Measurements from ENCODE around the gene ING2.

ING2 gene

DNA sequence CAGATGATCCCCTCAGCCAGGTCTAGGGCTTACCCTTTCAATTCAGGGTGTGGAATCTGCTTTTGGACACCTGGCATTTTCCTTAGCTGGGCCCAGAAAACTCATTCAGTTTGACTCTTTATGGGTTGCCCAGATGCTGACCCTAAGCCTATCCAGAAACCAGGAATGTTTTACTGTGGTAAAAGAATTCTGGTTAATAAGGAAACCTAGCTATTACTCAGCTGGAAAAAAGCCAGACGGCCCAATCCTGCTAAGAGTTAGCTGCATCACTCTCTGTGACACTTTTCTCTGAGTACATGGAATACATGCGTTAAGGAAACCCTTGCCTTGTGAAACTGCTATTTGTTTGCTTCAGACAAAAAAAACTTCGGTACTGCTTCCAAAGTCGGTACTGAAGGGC, 28.0 kb downstream of the ING2 start:
- ChIA-PET POLR2A (no interaction called here), CTCF (no interaction called here)
- DNase-seq = no peak
- no peak overlapping the region for H3K27ac ChIP-seq (ENCODE audit: insufficient read depth in 1 of 2, low read depth in 1 of 2, low read length in 2 of 2, poor library complexity in 1 of 2, severe bottlenecking in 2 of 2)
- H3K4me1 ChIP-seq (ENCODE audit: control extremely low read depth in 1 of 4, control insufficient read depth in 4 of 4, insufficient read depth in 4 of 4, low read length in 3 of 4) = no peaks in the 10 kb centered on the region
- H3K36me3 ChIP-seq (ENCODE audit: control insufficient read depth in 4 of 4, insufficient read depth in 4 of 4, low read length in 3 of 4) = no peaks in the 10 kb centered on the region
- no peak overlapping the region for H3K4me3 ChIP-seq (ENCODE audit: control insufficient read depth in 1 of 7, extremely low read depth in 1 of 7, insufficient read depth in 4 of 7, low read depth in 2 of 7, low read length in 6 of 7)
- peaks cover 0 to 5% (median 0%) of the 10 kb centered on the region in 5 experiments for H3K27me3 ChIP-seq (replicated peaks in 2 of 5; ENCODE audit: control insufficient read depth in 4 of 5, insufficient read depth in 5 of 5, low read length in 4 of 5)
- WGBS (ENCODE audit: insufficient coverage) = 88% methylated on average over 4 of the region's 4 CpGs
- H3K9me3 ChIP-seq (ENCODE audit: control extremely low read depth in 1 of 5, control insufficient read depth in 4 of 5, insufficient read depth in 2 of 5, low read depth in 1 of 5, low read length in 4 of 5) = no peaks in the 10 kb centered on the region

DNA sequence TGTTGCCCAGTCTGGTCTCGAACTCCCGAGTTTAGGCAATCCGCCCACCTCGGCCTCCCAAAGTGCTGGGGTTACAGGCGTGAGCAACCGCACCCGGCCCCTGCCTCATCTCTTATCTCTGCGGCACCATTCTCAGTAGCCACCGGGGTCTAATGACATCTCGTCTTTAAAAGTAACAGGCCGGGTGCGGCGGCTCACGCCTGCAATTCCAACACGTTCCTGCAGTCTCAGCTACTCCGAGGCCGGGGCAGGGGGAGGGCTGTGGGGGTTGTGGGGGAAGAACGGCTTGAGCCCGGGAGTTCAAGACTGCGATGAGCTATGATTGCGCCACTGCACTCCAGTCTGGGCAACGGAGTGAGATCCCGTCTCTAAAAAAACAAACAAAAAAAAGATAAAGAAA, 28.8 kb downstream of the ING2 start:
- 73% methylated on average over 6 of the region's 23 CpGs for WGBS (ENCODE audit: insufficient coverage)
- CTCF ChIA-PET = no interaction called here
- no peaks in the 10 kb centered on the region for H3K36me3 ChIP-seq (ENCODE audit: control insufficient read depth in 4 of 4, insufficient read depth in 4 of 4, low read length in 3 of 4)

DNA sequence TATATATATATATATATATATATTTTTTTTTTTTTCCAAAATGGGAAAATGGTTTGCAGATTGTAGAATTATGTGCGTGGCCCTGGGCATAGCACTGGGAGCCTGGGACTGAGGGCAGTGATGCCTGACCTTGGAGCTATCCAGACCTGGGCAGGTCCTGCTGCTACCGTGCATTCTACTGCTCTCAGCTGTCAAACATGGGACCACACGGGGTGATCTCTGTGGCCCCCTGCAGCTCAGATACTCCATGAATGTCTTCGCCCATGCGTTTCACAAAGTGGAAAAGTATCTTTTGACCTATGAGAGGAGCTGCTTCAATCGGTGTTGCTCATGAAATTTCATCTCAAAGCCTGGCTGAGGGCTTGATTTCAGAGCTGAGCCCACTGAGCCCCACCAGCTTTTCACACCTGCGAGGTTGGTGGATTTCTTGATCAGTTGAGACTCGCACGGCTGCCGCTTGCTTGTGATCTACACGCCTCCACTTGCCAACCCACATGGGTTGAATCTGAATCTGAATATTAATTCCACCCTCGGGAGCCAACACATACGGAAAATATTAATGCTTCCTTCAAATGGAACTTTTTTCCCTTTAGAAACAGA, 35.7 kb downstream of the ING2 start:
- Histone ChIP-seq H3K27me3 (replicated peaks in 2 of 5; ENCODE audit: control insufficient read depth in 4 of 5, insufficient read depth in 5 of 5, low read length in 4 of 5) (peaks cover 0 to 3% (median 0%) of the 10 kb centered on the region in 5 experiments), H3K36me3 (ENCODE audit: control insufficient read depth in 4 of 4, insufficient read depth in 4 of 4, low read length in 3 of 4) (no peaks in the 10 kb centered on the region), H3K9me3 (ENCODE audit: control extremely low read depth in 1 of 5, control insufficient read depth in 4 of 5, insufficient read depth in 2 of 5, low read depth in 1 of 5, low read length in 4 of 5) (peaks cover 0 to 4% (median 2%) of the 10 kb centered on the region in 5 experiments), H3K27ac (ENCODE audit: insufficient read depth in 1 of 2, low read depth in 1 of 2, low read length in 2 of 2, poor library complexity in 1 of 2, severe bottlenecking in 2 of 2) (no peak overlapping the region), H3K4me3 (ENCODE audit: control insufficient read depth in 1 of 7, extremely low read depth in 1 of 7, insufficient read depth in 4 of 7, low read depth in 2 of 7, low read length in 6 of 7) (no peak overlapping the region), H3K4me1 (ENCODE audit: control extremely low read depth in 1 of 4, control insufficient read depth in 4 of 4, insufficient read depth in 4 of 4, low read length in 3 of 4) (no peaks in the 10 kb centered on the region)
- CTCF ChIA-PET = no interaction called here
- WGBS (ENCODE audit: insufficient coverage) = 93% methylated on average over 7 of the region's 13 CpGs
- POLR2A ChIA-PET = no interaction called here
- peak in 1 of 3 donors; percentile 4 for DNase-seq

More for the DNA sequence above, 28.8 kb downstream of the ING2 start:
- Histone ChIP-seq H3K4me3 (ENCODE audit: control insufficient read depth in 1 of 7, extremely low read depth in 1 of 7, insufficient read depth in 4 of 7, low read depth in 2 of 7, low read length in 6 of 7) (no peak overlapping the region), H3K27me3 (replicated peaks in 2 of 5; ENCODE audit: control insufficient read depth in 4 of 5, insufficient read depth in 5 of 5, low read length in 4 of 5) (peaks cover 0 to 5% (median 0%) of the 10 kb centered on the region in 5 experiments), H3K4me1 (ENCODE audit: control extremely low read depth in 1 of 4, control insufficient read depth in 4 of 4, insufficient read depth in 4 of 4, low read length in 3 of 4) (no peaks in the 10 kb centered on the region), H3K27ac (ENCODE audit: insufficient read depth in 1 of 2, low read depth in 1 of 2, low read length in 2 of 2, poor library complexity in 1 of 2, severe bottlenecking in 2 of 2) (no peak overlapping the region), H3K9me3 (ENCODE audit: control extremely low read depth in 1 of 5, control insufficient read depth in 4 of 5, insufficient read depth in 2 of 5, low read depth in 1 of 5, low read length in 4 of 5) (no peaks in the 10 kb centered on the region)
- POLR2A ChIA-PET = no interaction called here
- peak in 1 of 3 donors; percentile 13 for DNase-seq

DNA sequence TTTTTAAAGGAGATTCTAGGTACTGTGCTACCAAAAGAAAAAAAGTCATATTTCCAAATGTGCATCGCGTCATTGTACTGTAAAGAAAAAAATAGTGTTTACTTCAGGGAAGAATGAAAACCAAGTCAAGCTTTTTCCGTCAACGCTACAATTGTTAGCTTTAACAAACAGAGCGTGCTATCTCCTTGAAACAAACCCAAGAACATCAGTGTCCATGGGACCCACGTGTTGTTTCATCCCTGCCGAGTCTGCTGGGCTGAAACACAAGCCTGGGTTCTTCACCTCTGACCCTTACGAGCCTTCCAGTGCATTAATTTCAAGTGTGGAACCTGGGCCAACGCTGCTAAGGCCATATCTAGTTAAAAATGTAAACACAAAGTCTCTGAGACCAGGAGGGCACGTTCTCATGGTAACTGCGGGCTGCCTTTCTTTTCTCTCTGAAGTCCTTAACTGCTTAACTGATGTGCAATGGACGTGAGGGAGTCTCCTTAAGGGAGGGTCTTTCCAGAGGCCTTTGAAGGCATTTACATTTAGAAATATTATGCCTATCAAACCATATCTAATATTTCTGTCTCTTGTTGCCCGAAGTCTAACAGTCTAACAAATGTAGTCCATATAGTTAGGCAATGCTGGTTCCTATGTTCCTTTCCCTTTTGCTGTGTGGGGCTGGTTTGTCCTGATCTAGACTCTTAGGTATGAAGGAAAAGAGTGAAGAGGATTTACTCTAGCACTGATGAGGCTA, 36.3 kb downstream of the ING2 start:
- Histone ChIP-seq H3K36me3 (ENCODE audit: control insufficient read depth in 4 of 4, insufficient read depth in 4 of 4, low read length in 3 of 4) (no peaks in the 10 kb centered on the region), H3K27ac (ENCODE audit: insufficient read depth in 1 of 2, low read depth in 1 of 2, low read length in 2 of 2, poor library complexity in 1 of 2, severe bottlenecking in 2 of 2) (no peak overlapping the region), H3K9me3 (ENCODE audit: control extremely low read depth in 1 of 5, control insufficient read depth in 4 of 5, insufficient read depth in 2 of 5, low read depth in 1 of 5, low read length in 4 of 5) (peaks cover 0 to 4% (median 2%) of the 10 kb centered on the region in 5 experiments), H3K27me3 (replicated peaks in 2 of 5; ENCODE audit: control insufficient read depth in 4 of 5, insufficient read depth in 5 of 5, low read length in 4 of 5) (peaks cover 0 to 3% (median 0%) of the 10 kb centered on the region in 5 experiments), H3K4me3 (ENCODE audit: control insufficient read depth in 1 of 7, extremely low read depth in 1 of 7, insufficient read depth in 4 of 7, low read depth in 2 of 7, low read length in 6 of 7) (no peak overlapping the region), H3K4me1 (ENCODE audit: control extremely low read depth in 1 of 4, control insufficient read depth in 4 of 4, insufficient read depth in 4 of 4, low read length in 3 of 4) (no peaks in the 10 kb centered on the region)
- ChIA-PET POLR2A (no interaction called here), CTCF (no interaction called here)
- WGBS (ENCODE audit: insufficient coverage) = 91% methylated on average over 11 of the region's 13 CpGs
- DNase-seq = no peak

DNA sequence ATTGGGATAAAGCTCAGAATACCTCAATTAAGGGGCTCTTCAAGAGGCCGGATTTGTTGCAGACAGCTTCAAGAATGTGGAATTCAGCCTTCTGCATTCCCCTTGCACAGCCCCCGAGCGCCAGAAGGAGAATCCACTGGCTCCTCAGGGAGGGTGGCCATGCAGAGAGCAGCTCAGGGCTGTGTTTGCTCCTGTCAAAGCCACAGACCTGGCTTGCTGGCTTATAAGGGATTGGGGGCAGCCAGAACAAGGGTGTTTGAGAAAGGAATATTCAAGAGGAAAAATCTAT, 36.8 kb downstream of the ING2 start:
- CTCF ChIA-PET = no interaction called here
- H3K4me1 ChIP-seq (ENCODE audit: control extremely low read depth in 1 of 4, control insufficient read depth in 4 of 4, insufficient read depth in 4 of 4, low read length in 3 of 4) = no peaks in the 10 kb centered on the region
- H3K9me3 ChIP-seq (ENCODE audit: control extremely low read depth in 1 of 5, control insufficient read depth in 4 of 5, insufficient read depth in 2 of 5, low read depth in 1 of 5, low read length in 4 of 5) = peaks cover 0 to 4% (median 2%) of the 10 kb centered on the region in 5 experiments
- H3K36me3 ChIP-seq (ENCODE audit: control insufficient read depth in 4 of 4, insufficient read depth in 4 of 4, low read length in 3 of 4) = no peaks in the 10 kb centered on the region
- peaks cover 0 to 3% (median 0%) of the 10 kb centered on the region in 5 experiments for H3K27me3 ChIP-seq (replicated peaks in 2 of 5; ENCODE audit: control insufficient read depth in 4 of 5, insufficient read depth in 5 of 5, low read length in 4 of 5)
- H3K4me3 ChIP-seq (ENCODE audit: control insufficient read depth in 1 of 7, extremely low read depth in 1 of 7, insufficient read depth in 4 of 7, low read depth in 2 of 7, low read length in 6 of 7) = no peak overlapping the region
- no peak for DNase-seq
- WGBS (ENCODE audit: insufficient coverage) = 88% methylated on average over 3 of the region's 3 CpGs
- no peak overlapping the region for H3K27ac ChIP-seq (ENCODE audit: insufficient read depth in 1 of 2, low read depth in 1 of 2, low read length in 2 of 2, poor library complexity in 1 of 2, severe bottlenecking in 2 of 2)
- POLR2A ChIA-PET = no interaction called here

DNA sequence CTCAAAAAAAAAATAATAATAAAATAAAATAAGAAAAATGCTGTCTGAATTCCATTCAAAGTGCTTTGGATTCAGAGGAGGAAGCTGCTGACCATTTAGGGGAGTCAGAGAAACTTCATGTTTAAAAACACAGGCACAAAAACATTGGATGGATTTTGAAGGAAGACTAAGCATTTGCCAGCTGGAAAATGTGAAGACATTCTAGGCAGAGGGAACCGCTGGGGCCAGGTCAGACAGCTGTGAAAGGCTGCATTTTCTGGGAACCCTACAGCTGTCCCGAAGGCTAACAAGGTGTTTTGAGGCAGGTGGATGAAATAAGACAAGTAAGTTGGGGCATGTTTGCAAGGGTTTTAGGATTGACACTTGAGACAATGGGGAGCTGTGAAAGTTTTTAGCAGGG, 38.6 kb downstream of the ING2 start:
- Histone ChIP-seq H3K9me3 (ENCODE audit: control extremely low read depth in 1 of 5, control insufficient read depth in 4 of 5, insufficient read depth in 2 of 5, low read depth in 1 of 5, low read length in 4 of 5) (peaks cover 0 to 4% (median 2%) of the 10 kb centered on the region in 5 experiments), H3K4me1 (ENCODE audit: control extremely low read depth in 1 of 4, control insufficient read depth in 4 of 4, insufficient read depth in 4 of 4, low read length in 3 of 4) (no peaks in the 10 kb centered on the region), H3K27ac (ENCODE audit: insufficient read depth in 1 of 2, low read depth in 1 of 2, low read length in 2 of 2, poor library complexity in 1 of 2, severe bottlenecking in 2 of 2) (no peak overlapping the region), H3K4me3 (ENCODE audit: control insufficient read depth in 1 of 7, extremely low read depth in 1 of 7, insufficient read depth in 4 of 7, low read depth in 2 of 7, low read length in 6 of 7) (no peak overlapping the region), H3K27me3 (replicated peaks in 2 of 5; ENCODE audit: control insufficient read depth in 4 of 5, insufficient read depth in 5 of 5, low read length in 4 of 5) (peaks cover 0 to 3% (median 0%) of the 10 kb centered on the region in 5 experiments), H3K36me3 (ENCODE audit: control insufficient read depth in 4 of 4, insufficient read depth in 4 of 4, low read length in 3 of 4) (no peaks in the 10 kb centered on the region)
- ChIA-PET POLR2A (interaction anchor here (0.6 kb wide), 1 partner anchor 114 kb away, joined by 3 read pairs; no protein-coding TSS in a partner anchor), CTCF (no interaction called here)
- DNase-seq = no peak
- 95% methylated on average over 2 of the region's 2 CpGs for WGBS (ENCODE audit: insufficient coverage)

DNA sequence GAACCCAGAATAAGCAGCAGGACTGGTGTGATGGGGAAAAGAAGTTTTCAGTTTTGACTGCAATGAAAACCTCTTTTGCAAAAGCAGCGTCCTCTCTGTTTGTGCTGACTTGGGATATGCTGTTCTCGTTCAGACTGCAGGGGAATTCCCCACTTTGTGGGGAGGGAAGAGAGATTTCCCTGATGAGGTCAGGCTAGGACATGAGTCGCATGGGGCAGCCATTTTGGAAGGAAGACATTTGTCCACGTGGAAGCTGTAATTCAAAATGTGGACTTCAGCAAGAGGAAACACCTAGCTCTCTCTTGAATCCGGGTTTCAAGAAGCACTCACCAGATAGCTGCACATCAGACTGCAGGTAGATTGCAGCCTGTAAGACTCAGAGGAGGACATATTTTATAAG, 39.3 kb downstream of the ING2 start:
- CTCF ChIA-PET = interaction anchor here (0.9 kb wide), 1 partner anchor 37 kb away, joined by 3 read pairs; no protein-coding TSS in a partner anchor
- Histone ChIP-seq H3K4me1 (ENCODE audit: control extremely low read depth in 1 of 4, control insufficient read depth in 4 of 4, insufficient read depth in 4 of 4, low read length in 3 of 4) (no peaks in the 10 kb centered on the region), H3K27me3 (replicated peaks in 2 of 5; ENCODE audit: control insufficient read depth in 4 of 5, insufficient read depth in 5 of 5, low read length in 4 of 5) (peaks cover 0 to 3% (median 0%) of the 10 kb centered on the region in 5 experiments), H3K27ac (ENCODE audit: insufficient read depth in 1 of 2, low read depth in 1 of 2, low read length in 2 of 2, poor library complexity in 1 of 2, severe bottlenecking in 2 of 2) (no peak overlapping the region), H3K36me3 (ENCODE audit: control insufficient read depth in 4 of 4, insufficient read depth in 4 of 4, low read length in 3 of 4) (no peaks in the 10 kb centered on the region), H3K4me3 (ENCODE audit: control insufficient read depth in 1 of 7, extremely low read depth in 1 of 7, insufficient read depth in 4 of 7, low read depth in 2 of 7, low read length in 6 of 7) (no peak overlapping the region), H3K9me3 (ENCODE audit: control extremely low read depth in 1 of 5, control insufficient read depth in 4 of 5, insufficient read depth in 2 of 5, low read depth in 1 of 5, low read length in 4 of 5) (peaks cover 0 to 4% (median 2%) of the 10 kb centered on the region in 5 experiments)
- 92% methylated on average over 5 of the region's 5 CpGs for WGBS (ENCODE audit: insufficient coverage)
- POLR2A ChIA-PET = no interaction called here
- DNase-seq = peak in 2 of 3 donors; percentile 19 to 33
